ENCODE measurements around the gene ETS2.
"Not testable (repeated sequence)": the region's sequence is repeated elsewhere in the genome, so short reads cannot be mapped to it uniquely, and the experiment has no call there.

The ETS2 gene

GRCh38 chr21:38821248-38821647, 15.5 kb downstream of the ETS2 start:
- no peak overlapping the region for H3K27ac ChIP-seq (ENCODE audit: low read depth, low read length)
- H3K9me3 ChIP-seq (ENCODE audit: insufficient read depth, low read depth, low read length), result no peaks in the 10 kb centered on the region
- 97% methylated on average over 6 of the region's 6 CpGs for WGBS
- H3K27me3 ChIP-seq (ENCODE audit: insufficient read depth, low read length), result no peaks in the 10 kb centered on the region
- no peak overlapping the region for H3K4me3 ChIP-seq (ENCODE audit: low read length)
- no peak overlapping the region for H3K9ac ChIP-seq (ENCODE audit: low read depth, low read length)
- H3K4me1 ChIP-seq (ENCODE audit: insufficient read depth, low read length), result no peaks in the 10 kb centered on the region
- peaks cover 92% of the 10 kb centered on the region for H3K36me3 ChIP-seq (ENCODE audit: insufficient read depth, low read length)

- H3K27me3 ChIP-seq (ENCODE audit: insufficient read depth, low read length), result no peaks in the 10 kb centered on the region
- no peak overlapping the region for H3K9ac ChIP-seq (ENCODE audit: low read depth, low read length)
- no peak overlapping the region for H3K4me3 ChIP-seq (ENCODE audit: low read length)
- 99% methylated on average over 9 of the region's 9 CpGs for WGBS
- H3K27ac ChIP-seq (ENCODE audit: low read depth, low read length), result no peak overlapping the region
- no peaks in the 10 kb centered on the region for H3K4me1 ChIP-seq (ENCODE audit: insufficient read depth, low read length)
- H3K9me3 ChIP-seq (ENCODE audit: insufficient read depth, low read depth, low read length), result no peaks in the 10 kb centered on the region; the same call in 1 of the 2 replicates
- H3K36me3 ChIP-seq (ENCODE audit: insufficient read depth, low read length), result peaks cover 83% of the 10 kb centered on the region
Observed at GRCh38 chr21:38821959-38822682, 16.4 kb downstream of the ETS2 start.

- H3K27me3 ChIP-seq (ENCODE audit: insufficient read depth, low read length), result no peaks in the 10 kb centered on the region
- WGBS, result 96% methylated on average over 26 of the region's 26 CpGs
- H3K9ac ChIP-seq (ENCODE audit: low read depth, low read length), result no peak overlapping the region
- no peaks in the 10 kb centered on the region for H3K4me1 ChIP-seq (ENCODE audit: insufficient read depth, low read length)
- H3K9me3 ChIP-seq (ENCODE audit: insufficient read depth, low read depth, low read length), result no peaks in the 10 kb centered on the region; the same call in 1 of the 2 replicates
- H3K4me3 ChIP-seq (ENCODE audit: low read length), result no peak overlapping the region
- H3K36me3 ChIP-seq (ENCODE audit: insufficient read depth, low read length), result peaks cover 76% of the 10 kb centered on the region
- H3K27ac ChIP-seq (ENCODE audit: low read depth, low read length), result no peak overlapping the region
Observed at GRCh38 chr21:38822778-38823238, 17.1 kb downstream of the ETS2 start.

GRCh38 chr21:38823737-38824123, 18.0 kb downstream of the ETS2 start:
- Histone ChIP-seq H3K9me3 (ENCODE audit: insufficient read depth, low read depth, low read length) (no peaks in the 10 kb centered on the region; the same call in 1 of the 2 replicates), H3K4me3 (ENCODE audit: low read length) (no peak overlapping the region), H3K36me3 (ENCODE audit: insufficient read depth, low read length) (peaks cover 67% of the 10 kb centered on the region), H3K27ac (ENCODE audit: low read depth, low read length) (no peak overlapping the region), H3K4me1 (ENCODE audit: insufficient read depth, low read length) (no peaks in the 10 kb centered on the region), H3K9ac (ENCODE audit: low read depth, low read length) (no peak overlapping the region), H3K27me3 (ENCODE audit: insufficient read depth, low read length) (no peaks in the 10 kb centered on the region)
- 86% methylated on average over 1 of the region's 3 CpGs for WGBS

- H3K4me1 ChIP-seq (ENCODE audit: insufficient read depth, low read length), result no peaks in the 10 kb centered on the region
Observed at GRCh38 chr21:38824124-38824822, 18.5 kb downstream of the ETS2 start.

GRCh38 chr21:38825269-38825668, 19.5 kb downstream of the ETS2 start:
- no peak overlapping the region for H3K9ac ChIP-seq (ENCODE audit: low read depth, low read length)
- H3K27ac ChIP-seq (ENCODE audit: low read depth, low read length), result no peak overlapping the region
- peaks cover 52% of the 10 kb centered on the region for H3K36me3 ChIP-seq (ENCODE audit: insufficient read depth, low read length)
- H3K9me3 ChIP-seq (ENCODE audit: insufficient read depth, low read depth, low read length), result no peaks in the 10 kb centered on the region; the same call in 1 of the 2 replicates
- no peaks in the 10 kb centered on the region for H3K4me1 ChIP-seq (ENCODE audit: insufficient read depth, low read length)
- no peak overlapping the region for H3K4me3 ChIP-seq (ENCODE audit: low read length)
- WGBS, result 96% methylated on average over 4 of the region's 4 CpGs
- H3K27me3 ChIP-seq (ENCODE audit: insufficient read depth, low read length), result no peaks in the 10 kb centered on the region

More at GRCh38 chr21:38824124-38824822, 18.5 kb downstream of the ETS2 start:
- 95% methylated on average over 19 of the region's 19 CpGs for WGBS
- Histone ChIP-seq H3K27ac (ENCODE audit: low read depth, low read length) (no peak overlapping the region), H3K9ac (ENCODE audit: low read depth, low read length) (no peak overlapping the region), H3K36me3 (ENCODE audit: insufficient read depth, low read length) (peaks cover 62% of the 10 kb centered on the region), H3K27me3 (ENCODE audit: insufficient read depth, low read length) (no peaks in the 10 kb centered on the region), H3K9me3 (ENCODE audit: insufficient read depth, low read depth, low read length) (no peaks in the 10 kb centered on the region; the same call in 1 of the 2 replicates), H3K4me3 (ENCODE audit: low read length) (no peak overlapping the region)

GRCh38 chr21:38825921-38826320, 20.2 kb downstream of the ETS2 start:
- Histone ChIP-seq H3K4me3 (ENCODE audit: low read length) (no peak overlapping the region), H3K9ac (ENCODE audit: low read depth, low read length) (no peak overlapping the region), H3K27ac (ENCODE audit: low read depth, low read length) (no peak overlapping the region), H3K36me3 (ENCODE audit: insufficient read depth, low read length) (peaks cover 45% of the 10 kb centered on the region), H3K27me3 (ENCODE audit: insufficient read depth, low read length) (no peaks in the 10 kb centered on the region), H3K9me3 (ENCODE audit: insufficient read depth, low read depth, low read length) (no peaks in the 10 kb centered on the region; the same call in 1 of the 2 replicates), H3K4me1 (ENCODE audit: insufficient read depth, low read length) (no peaks in the 10 kb centered on the region)
- 100% methylated on average over 1 of the region's 2 CpGs for WGBS

GRCh38 chr21:38828111-38828510, 22.4 kb downstream of the ETS2 start:
- H3K36me3 ChIP-seq (ENCODE audit: insufficient read depth, low read length), result peaks cover 23% of the 10 kb centered on the region
- H3K27ac ChIP-seq (ENCODE audit: low read depth, low read length); H3K27me3 ChIP-seq (ENCODE audit: insufficient read depth, low read length); H3K4me3 ChIP-seq (ENCODE audit: low read length); H3K9me3 ChIP-seq (ENCODE audit: insufficient read depth, low read depth, low read length); H3K9ac ChIP-seq (ENCODE audit: low read depth, low read length); H3K4me1 ChIP-seq (ENCODE audit: insufficient read depth, low read length): not testable (repeated sequence)
- 92% methylated on average over 4 of the region's 7 CpGs for WGBS

GRCh38 chr21:38830671-38831525, 25.2 kb downstream of the ETS2 start:
- 82% methylated on average over 2 of the region's 2 CpGs for WGBS
- Histone ChIP-seq H3K36me3 (ENCODE audit: insufficient read depth, low read length) (no peaks in the 10 kb centered on the region), H3K27me3 (ENCODE audit: insufficient read depth, low read length) (no peaks in the 10 kb centered on the region), H3K4me1 (ENCODE audit: insufficient read depth, low read length) (no peaks in the 10 kb centered on the region), H3K27ac (ENCODE audit: low read depth, low read length) (no peak overlapping the region), H3K9ac (ENCODE audit: low read depth, low read length) (no peak overlapping the region), H3K4me3 (ENCODE audit: low read length) (no peak overlapping the region), H3K9me3 (ENCODE audit: insufficient read depth, low read depth, low read length) (no peaks in the 10 kb centered on the region; the same call in 1 of the 2 replicates)

- Histone ChIP-seq H3K9me3 (ENCODE audit: insufficient read depth, low read depth, low read length) (no peaks in the 10 kb centered on the region), H3K36me3 (ENCODE audit: insufficient read depth, low read length) (no peaks in the 10 kb centered on the region), H3K27me3 (ENCODE audit: insufficient read depth, low read length) (no peaks in the 10 kb centered on the region), H3K4me1 (ENCODE audit: insufficient read depth, low read length) (no peaks in the 10 kb centered on the region), H3K4me3 (ENCODE audit: low read length) (no peak overlapping the region), H3K9ac (ENCODE audit: low read depth, low read length) (no peak overlapping the region), H3K27ac (ENCODE audit: low read depth, low read length) (no peak overlapping the region)
- WGBS, result 91% methylated on average over 6 of the region's 7 CpGs
Observed at GRCh38 chr21:38831526-38832467, 26.1 kb downstream of the ETS2 start.

Data from HUES64 (cell line).